ENCODE results near the gene LPP.

Gene LPP

GRCh38 chr3:188686324-188686723 is 532.4 kb downstream of the LPP start:
- ATAC-seq (ENCODE audit: insufficient read depth, low read depth) (no peak), DNase-seq (no peak)
- Histone ChIP-seq H3K79me2 (ENCODE audit: insufficient read depth, low read length) (no peaks in the 10 kb centered on the region), H3K9me3 (ENCODE audit: insufficient read depth, low read length, severe bottlenecking) (no peaks in the 10 kb centered on the region), H3K4me1 (ENCODE audit: insufficient read depth, low read length) (no peaks in the 10 kb centered on the region), H4K20me1 (ENCODE audit: insufficient read depth, low read length) (no peaks in the 10 kb centered on the region), H3K27ac (ENCODE audit: low read length) (no peak overlapping the region), H3K27me3 (ENCODE audit: insufficient read depth, low read length, poor library complexity) (no peaks in the 10 kb centered on the region), H2AFZ (ENCODE audit: low read depth, low read length) (no peak overlapping the region), H3K4me2 (ENCODE audit: insufficient read depth, low read length) (no peak overlapping the region), H3K4me3 (ENCODE audit: low read depth in 1 of 2, low read length in 2 of 2) (no peak overlapping the region), H3K36me3 (ENCODE audit: insufficient read depth, low read length) (no peaks in the 10 kb centered on the region), H3K9ac (ENCODE audit: low read depth, low read length) (no peak overlapping the region)
- no peak for TF ChIP-seq EZH2 (IDR thresholded peaks at IDR 0.05; ENCODE audit: borderline replicate concordance, low read depth, low read length, severe bottlenecking)
- no peak for TF ChIP-seq CTCF (IDR thresholded peaks at IDR 0.05; ENCODE audit: borderline replicate concordance, extremely low read depth, low read length, poor library complexity, severe bottlenecking)

GRCh38 chr3:188687389-188687788 is 533.4 kb downstream of the LPP start:
- Histone ChIP-seq H4K20me1 (ENCODE audit: insufficient read depth, low read length) (no peaks in the 10 kb centered on the region), H3K27ac (ENCODE audit: low read length) (no peak overlapping the region), H3K9ac (ENCODE audit: low read depth, low read length) (no peak overlapping the region), H3K27me3 (ENCODE audit: insufficient read depth, low read length, poor library complexity) (no peaks in the 10 kb centered on the region), H3K4me3 (ENCODE audit: low read depth in 1 of 2, low read length in 2 of 2) (no peak overlapping the region), H3K4me2 (ENCODE audit: insufficient read depth, low read length) (no peak overlapping the region), H2AFZ (ENCODE audit: low read depth, low read length) (no peak overlapping the region), H3K4me1 (ENCODE audit: insufficient read depth, low read length) (no peaks in the 10 kb centered on the region), H3K36me3 (ENCODE audit: insufficient read depth, low read length) (no peaks in the 10 kb centered on the region), H3K79me2 (ENCODE audit: insufficient read depth, low read length) (no peaks in the 10 kb centered on the region), H3K9me3 (ENCODE audit: insufficient read depth, low read length, severe bottlenecking) (no peaks in the 10 kb centered on the region)
- DNase-seq (no peak), ATAC-seq (ENCODE audit: insufficient read depth, low read depth) (no peak)
- TF ChIP-seq EZH2 (IDR thresholded peaks at IDR 0.05; ENCODE audit: borderline replicate concordance, low read depth, low read length, severe bottlenecking) = no peak
- no peak for TF ChIP-seq CTCF (IDR thresholded peaks at IDR 0.05; ENCODE audit: borderline replicate concordance, extremely low read depth, low read length, poor library complexity, severe bottlenecking)

GRCh38 chr3:188689101-188689574 is 535.2 kb downstream of the LPP start:
- H3K4me2 ChIP-seq (ENCODE audit: insufficient read depth, low read length) = no peak overlapping the region
- TF ChIP-seq EZH2 (IDR thresholded peaks at IDR 0.05; ENCODE audit: borderline replicate concordance, low read depth, low read length, severe bottlenecking) (no peak), CTCF (IDR thresholded peaks at IDR 0.05; ENCODE audit: borderline replicate concordance, extremely low read depth, low read length, poor library complexity, severe bottlenecking) (no peak)
- H3K4me1 ChIP-seq (ENCODE audit: insufficient read depth, low read length) = no peaks in the 10 kb centered on the region
- no peak for DNase-seq
- no peak overlapping the region for H3K27ac ChIP-seq (ENCODE audit: low read length)
- no peak overlapping the region for H3K9ac ChIP-seq (ENCODE audit: low read depth, low read length)
- ATAC-seq (ENCODE audit: insufficient read depth, low read depth) = no peak
- H3K4me3 ChIP-seq (ENCODE audit: low read depth in 1 of 2, low read length in 2 of 2) = no peak overlapping the region
- H3K79me2 ChIP-seq (ENCODE audit: insufficient read depth, low read length) = no peaks in the 10 kb centered on the region
- no peaks in the 10 kb centered on the region for H4K20me1 ChIP-seq (ENCODE audit: insufficient read depth, low read length)
- no peaks in the 10 kb centered on the region for H3K9me3 ChIP-seq (ENCODE audit: insufficient read depth, low read length, severe bottlenecking)
- H3K36me3 ChIP-seq (ENCODE audit: insufficient read depth, low read length) = no peaks in the 10 kb centered on the region
- no peaks in the 10 kb centered on the region for H3K27me3 ChIP-seq (ENCODE audit: insufficient read depth, low read length, poor library complexity)
- no peak overlapping the region for H2AFZ ChIP-seq (ENCODE audit: low read depth, low read length)

- Histone ChIP-seq H3K4me3 (ENCODE audit: low read depth in 1 of 2, low read length in 2 of 2) (no peak overlapping the region), H4K20me1 (ENCODE audit: insufficient read depth, low read length) (no peaks in the 10 kb centered on the region), H3K9ac (ENCODE audit: low read depth, low read length) (no peak overlapping the region), H3K4me2 (ENCODE audit: insufficient read depth, low read length) (no peak overlapping the region), H3K27ac (ENCODE audit: low read length) (no peak overlapping the region), H2AFZ (ENCODE audit: low read depth, low read length) (no peak overlapping the region), H3K4me1 (ENCODE audit: insufficient read depth, low read length) (no peaks in the 10 kb centered on the region), H3K79me2 (ENCODE audit: insufficient read depth, low read length) (no peaks in the 10 kb centered on the region), H3K36me3 (ENCODE audit: insufficient read depth, low read length) (no peaks in the 10 kb centered on the region), H3K27me3 (ENCODE audit: insufficient read depth, low read length, poor library complexity) (no peaks in the 10 kb centered on the region), H3K9me3 (ENCODE audit: insufficient read depth, low read length, severe bottlenecking) (no peaks in the 10 kb centered on the region)
- DNase-seq (no peak), ATAC-seq (ENCODE audit: insufficient read depth, low read depth) (no peak)
- TF ChIP-seq CTCF (IDR thresholded peaks at IDR 0.05; ENCODE audit: borderline replicate concordance, extremely low read depth, low read length, poor library complexity, severe bottlenecking) = no peak
- TF ChIP-seq EZH2 (IDR thresholded peaks at IDR 0.05; ENCODE audit: borderline replicate concordance, low read depth, low read length, severe bottlenecking) = no peak
Observed at GRCh38 chr3:188690064-188690463, 536.1 kb downstream of the LPP start.

Data from DND-41 (cell line).